Esophagus squamous epithelium (tissue), 5 donors: ENCODE measurements around the gene RMND5A. TPM values are rescaled to one million over a fixed set of nuclear protein-coding genes. Genes with fewer than 3 reads are reported as not detected.
A peak's percentile ranks its signal among the peaks of the same experiment; 100 is the strongest.

Source experiments
- DNase-seq: peaks from one replicate; lab custom pipeline; 2025; lab: John Stamatoyannopoulos, UW
- H3K27ac ChIP-seq, 4 donors: fragments of 200-600 bp; sonication (generic); one replicate each; pipeline ENCODE4 v1.5.1; 2016 to 2019; ENCODE audit warnings: mild to moderate bottlenecking in 1 of 4
- H3K27me3 ChIP-seq, 4 donors: fragments of 200-600 bp; sonication (generic); 1 replicate in 3 of 4; 2 replicates in 1 of 4; pipeline versions ENCODE4 v1.5.1 to v1.6.0; 2017 to 2021; ENCODE audit warnings: antibody characterized with exemption in 1 of 4
- H3K36me3 ChIP-seq, 3 donors: fragments of 200-600 bp; sonication (generic); one replicate each; pipeline ENCODE4 v1.5.1; 2016 to 2019
- H3K4me1 ChIP-seq, 3 donors: fragments of 200-600 bp; sonication (generic); one replicate each; pipeline ENCODE4 v1.5.1; 2017 to 2019
- H3K4me3 ChIP-seq, 4 donors: fragments of 200-600 bp; sonication (generic); 1 replicate in 3 of 4; 2 replicates in 1 of 4; pipeline ENCODE4 v1.5.1; 2016 to 2019; ENCODE audit warnings: mild to moderate bottlenecking in 2 of 4, moderate library complexity in 1 of 4
- H3K9me3 ChIP-seq, 3 donors: fragments of 200-600 bp; sonication (generic); one replicate each; pipeline ENCODE4 v1.5.1; 2016 to 2019
- CTCF ChIP-seq, 6 experiments: fragments of 450-650 bp in 4 of 6; fragments of 200-600 bp in 2 of 6; sonication (generic) in 2 of 6; IDR thresholded peaks; one replicate each; pipeline ENCODE4 v1.5.1; 2016 to 2019; ENCODE audit warnings: antibody characterized with exemption in 6 of 6, mild to moderate bottlenecking in 4 of 6, moderate library complexity in 4 of 6
- POLR2A ChIP-seq, 4 donors: fragments of 450-650 bp; IDR thresholded peaks; one replicate each; pipeline ENCODE4 v1.6.1; 2017; ENCODE audit warnings: antibody characterized with exemption in 4 of 4, mild to moderate bottlenecking in 4 of 4, moderate library complexity in 3 of 4
- WGBS, 2 donors: methylation state at CpG; one replicate each; pipeline ENCODE4 v1.1.5; 2018; 5-methylcytosine and 5-hydroxymethylcytosine counted together
- intact Hi-C: fragments of 100-400 bp; cut with DNase I; formaldehyde crosslinking; loops from one replicate; pipeline ENCODE4 v1.15.0; 2022
- total RNA-seq, 4 donors: library from RNA; depleted of rRNA; stranded (reverse); fragments of >200 nt; gene quantifications; one replicate each; pipeline ENCODE4 v1.1.0, GENCODE V29; 2016
- donor health status: DM: yes; HTN: yes; CAD: no.

Gene RMND5A
- total RNA-seq, 4 donors from 2014 or later: 36.0 to 65.4 (median 48.7) TPM

DNA sequence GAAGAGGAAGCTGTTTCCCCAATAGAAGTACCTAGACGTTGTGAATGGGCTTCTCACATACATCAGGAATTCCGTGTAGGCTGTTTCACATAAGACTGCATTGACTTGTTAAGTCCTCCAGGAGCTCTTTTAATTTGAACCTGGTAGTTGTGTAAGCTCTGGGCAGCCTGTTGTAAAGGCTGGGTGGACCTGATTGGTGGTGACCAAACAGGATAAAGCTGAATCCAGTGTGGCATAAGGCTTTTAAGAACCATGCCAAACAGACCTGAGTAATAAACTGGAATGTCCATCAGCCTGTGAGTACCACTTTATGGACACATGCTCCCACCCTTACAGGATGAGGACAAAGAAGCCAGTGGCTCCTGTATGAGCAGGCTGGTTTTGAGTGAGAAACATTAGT lies 24.1 kb downstream of the RMND5A start:
- intact Hi-C loops: no loop called here
- no peaks in the 10 kb centered on the region for H3K9me3 ChIP-seq
- TF ChIP-seq CTCF (IDR thresholded peaks at IDR 0.05) (peak in 1 of 6 experiments; percentile 7), POLR2A (IDR thresholded peaks at IDR 0.05) (no peak)
- H3K4me3 ChIP-seq: no peak overlapping the region
- peaks cover 0 to 33% (median 0%) of the 10 kb centered on the region in 3 donors for H3K36me3 ChIP-seq
- DNase-seq: no peak
- 60 to 78% methylated on average over 2 of the region's 2 CpGs for WGBS, 2 donors
- no peaks in the 10 kb centered on the region for H3K27me3 ChIP-seq
- peak overlapping the region in 3 of 4 donors; percentile 19 to 60 (median 45) for H3K27ac ChIP-seq
- H3K4me1 ChIP-seq: peaks cover 0 to 47% (median 4%) of the 10 kb centered on the region in 3 donors

DNA sequence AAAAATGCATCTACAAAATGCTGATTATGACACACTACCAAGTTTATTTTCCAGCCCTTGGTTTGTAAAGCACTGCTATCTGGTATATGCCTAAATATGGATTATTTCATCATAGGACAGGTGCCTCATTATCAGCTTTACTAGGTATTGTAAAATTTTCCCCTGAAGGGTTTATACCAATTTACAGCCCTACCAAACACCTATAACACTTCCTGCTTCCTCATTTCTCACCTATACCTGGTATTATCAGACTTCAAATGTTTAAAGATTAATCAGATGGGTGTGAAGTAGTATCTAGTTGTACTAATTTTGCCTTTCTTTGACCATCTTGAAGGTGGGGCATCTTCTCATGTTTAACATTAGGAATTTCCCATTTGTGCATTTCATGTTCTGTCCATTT lies 26.8 kb downstream of the RMND5A start:
- H3K36me3 ChIP-seq: peaks cover 0 to 61% (median 0%) of the 10 kb centered on the region in 3 donors
- H3K4me1 ChIP-seq: peaks cover 0 to 47% (median 4%) of the 10 kb centered on the region in 3 donors
- TF ChIP-seq POLR2A (IDR thresholded peaks at IDR 0.05) (no peak), CTCF (IDR thresholded peaks at IDR 0.05) (no peak)
- H3K9me3 ChIP-seq: peaks cover 0 to 18% (median 0%) of the 10 kb centered on the region in 3 donors
- H3K4me3 ChIP-seq: no peak overlapping the region
- intact Hi-C loops: no loop called here
- peak overlapping the region in 3 of 4 donors; percentile 21 to 44 (median 34) for H3K27ac ChIP-seq
- DNase-seq: no peak
- no peaks in the 10 kb centered on the region for H3K27me3 ChIP-seq

DNA sequence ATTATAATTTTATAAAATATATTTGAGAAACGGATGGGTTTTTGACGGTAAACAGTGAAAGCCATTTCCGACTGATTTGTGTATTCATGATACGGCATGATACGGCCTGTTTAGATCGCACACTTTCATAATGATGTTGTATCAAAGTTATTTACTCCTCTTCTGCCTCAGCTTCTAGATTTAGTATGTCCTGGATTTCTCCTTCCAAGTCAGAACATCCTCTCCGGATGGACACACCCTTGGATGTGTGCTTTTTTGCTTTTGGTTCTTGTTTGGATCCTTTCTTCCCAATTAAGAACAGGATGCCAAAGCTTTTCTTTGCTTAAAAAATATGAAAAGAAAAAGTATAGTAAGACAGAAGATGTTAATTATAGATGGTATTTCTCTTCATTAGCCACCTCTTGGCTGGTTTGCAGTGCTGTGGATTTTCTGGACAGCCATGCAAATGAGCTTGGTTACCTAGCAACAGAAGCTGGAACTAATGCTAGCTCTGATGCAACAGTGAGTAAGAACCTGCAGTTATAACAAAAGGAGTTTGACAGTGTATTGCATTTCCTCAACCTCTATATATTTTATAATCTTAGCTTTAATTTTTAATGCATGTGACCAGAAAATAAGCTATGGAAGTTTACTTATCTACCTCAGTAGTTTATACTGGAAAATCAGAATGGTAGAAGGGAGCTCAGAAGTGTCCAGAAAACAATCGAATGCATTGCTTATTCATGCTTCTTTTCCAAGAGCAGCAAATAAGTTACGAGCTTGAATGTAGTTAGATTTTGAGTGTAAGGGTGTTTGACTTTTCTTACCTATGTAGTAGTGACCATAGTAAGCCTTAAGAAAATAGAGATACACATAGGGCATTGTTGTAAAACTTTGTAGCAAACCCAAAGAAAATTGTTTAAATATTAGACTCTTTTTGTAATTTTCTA lies 27.9 kb downstream of the RMND5A start:
- intact Hi-C loops: no loop called here
- H3K4me3 ChIP-seq: no peak overlapping the region
- H3K9me3 ChIP-seq: peaks cover 0 to 18% (median 0%) of the 10 kb centered on the region in 3 donors
- no peak for TF ChIP-seq CTCF (IDR thresholded peaks at IDR 0.05)
- TF ChIP-seq POLR2A (IDR thresholded peaks at IDR 0.05): no peak
- H3K36me3 ChIP-seq: peaks cover 0 to 68% (median 0%) of the 10 kb centered on the region in 3 donors
- H3K4me1 ChIP-seq: peaks cover 0 to 47% (median 4%) of the 10 kb centered on the region in 3 donors
- WGBS, 2 donors: 85 to 86% methylated on average over 9 of the region's 9 CpGs
- peak overlapping the region in 2 of 4 donors; percentile 34 to 44 for H3K27ac ChIP-seq
- H3K27me3 ChIP-seq: no peaks in the 10 kb centered on the region
- DNase-seq: no peak

- H3K36me3 ChIP-seq: peaks cover 0 to 73% (median 0%) of the 10 kb centered on the region in 3 donors
- no peak overlapping the region for H3K27ac ChIP-seq
- no peak overlapping the region for H3K4me3 ChIP-seq
- 82 to 91% methylated on average over 3 of the region's 3 CpGs for WGBS, 2 donors
- H3K27me3 ChIP-seq: no peaks in the 10 kb centered on the region
- peaks cover 0 to 33% (median 4%) of the 10 kb centered on the region in 3 donors for H3K4me1 ChIP-seq
- no peak for TF ChIP-seq CTCF (IDR thresholded peaks at IDR 0.05)
- no peak for TF ChIP-seq POLR2A (IDR thresholded peaks at IDR 0.05)
- H3K9me3 ChIP-seq: peaks cover 0 to 18% (median 0%) of the 10 kb centered on the region in 3 donors
- intact Hi-C loops: no loop called here
- no peak for DNase-seq
These were observed 30.2 kb downstream of the RMND5A start for GRCh38 chr2:86750240-86750839.

- no peak for DNase-seq
- intact Hi-C loops: no loop called here
- H3K4me1 ChIP-seq: peaks cover 0 to 21% (median 4%) of the 10 kb centered on the region in 3 donors
- H3K27ac ChIP-seq: no peak overlapping the region
- no peak for TF ChIP-seq POLR2A (IDR thresholded peaks at IDR 0.05)
- TF ChIP-seq CTCF (IDR thresholded peaks at IDR 0.05): no peak
- no peaks in the 10 kb centered on the region for H3K27me3 ChIP-seq
- 75 to 89% methylated on average over 1 of the region's 1 CpG for WGBS, 2 donors
- no peak overlapping the region for H3K4me3 ChIP-seq
- peaks cover 0 to 82% (median 0%) of the 10 kb centered on the region in 3 donors for H3K36me3 ChIP-seq
- H3K9me3 ChIP-seq: peaks cover 0 to 18% (median 0%) of the 10 kb centered on the region in 3 donors
These were observed 31.7 kb downstream of the RMND5A start for GRCh38 chr2:86751778-86752177.
